ENCODE results near the gene WDR18.
"Not testable (repeated sequence)": the region's sequence is repeated elsewhere in the genome, so short reads cannot be mapped to it uniquely, and the experiment has no call there.

WDR18 gene

GRCh38 chr19:953445-954271 lies 30.5 kb upstream of the WDR18 start:
- peaks cover 7% of the 10 kb centered on the region for H3K4me1 ChIP-seq
- H3K36me3 ChIP-seq = no peaks in the 10 kb centered on the region
- no peaks in the 10 kb centered on the region for H3K27me3 ChIP-seq
- no peak for TF ChIP-seq CTCF (IDR thresholded peaks at IDR 0.05; ENCODE audit: low read depth, low read length)
- no peak overlapping the region for H3K4me3 ChIP-seq (ENCODE audit: low read depth, low read length)
- peak; percentile 8 for DNase-seq
- H3K9me3 ChIP-seq = no peaks in the 10 kb centered on the region

DNA sequence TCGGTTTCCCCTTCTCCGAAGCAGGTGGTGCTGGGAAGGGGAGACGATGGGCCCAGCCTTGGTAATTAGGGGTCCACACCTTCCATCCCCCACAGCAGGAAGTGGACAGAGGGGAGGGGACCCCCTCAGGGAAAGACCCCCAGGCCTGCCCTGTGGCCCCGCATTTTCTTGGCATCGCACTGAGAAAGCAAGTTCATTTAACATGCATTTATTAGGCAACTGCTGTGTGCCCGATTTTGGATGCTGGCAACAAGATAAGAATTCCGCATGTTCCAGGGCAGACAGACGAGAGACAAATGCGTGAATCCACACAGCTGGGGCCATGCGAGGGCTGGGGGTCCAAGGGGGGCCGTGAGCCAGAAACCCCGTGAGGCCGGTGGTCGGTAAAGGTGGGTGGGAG lies 29.9 kb upstream of the WDR18 start:
- H3K27me3 ChIP-seq = no peaks in the 10 kb centered on the region
- H3K36me3 ChIP-seq = no peaks in the 10 kb centered on the region
- TF ChIP-seq CTCF (IDR thresholded peaks at IDR 0.05; ENCODE audit: low read depth, low read length) = no peak
- DNase-seq = no peak
- H3K4me1 ChIP-seq = peaks cover 7% of the 10 kb centered on the region
- no peaks in the 10 kb centered on the region for H3K9me3 ChIP-seq
- no peak overlapping the region for H3K4me3 ChIP-seq (ENCODE audit: low read depth, low read length)

DNA sequence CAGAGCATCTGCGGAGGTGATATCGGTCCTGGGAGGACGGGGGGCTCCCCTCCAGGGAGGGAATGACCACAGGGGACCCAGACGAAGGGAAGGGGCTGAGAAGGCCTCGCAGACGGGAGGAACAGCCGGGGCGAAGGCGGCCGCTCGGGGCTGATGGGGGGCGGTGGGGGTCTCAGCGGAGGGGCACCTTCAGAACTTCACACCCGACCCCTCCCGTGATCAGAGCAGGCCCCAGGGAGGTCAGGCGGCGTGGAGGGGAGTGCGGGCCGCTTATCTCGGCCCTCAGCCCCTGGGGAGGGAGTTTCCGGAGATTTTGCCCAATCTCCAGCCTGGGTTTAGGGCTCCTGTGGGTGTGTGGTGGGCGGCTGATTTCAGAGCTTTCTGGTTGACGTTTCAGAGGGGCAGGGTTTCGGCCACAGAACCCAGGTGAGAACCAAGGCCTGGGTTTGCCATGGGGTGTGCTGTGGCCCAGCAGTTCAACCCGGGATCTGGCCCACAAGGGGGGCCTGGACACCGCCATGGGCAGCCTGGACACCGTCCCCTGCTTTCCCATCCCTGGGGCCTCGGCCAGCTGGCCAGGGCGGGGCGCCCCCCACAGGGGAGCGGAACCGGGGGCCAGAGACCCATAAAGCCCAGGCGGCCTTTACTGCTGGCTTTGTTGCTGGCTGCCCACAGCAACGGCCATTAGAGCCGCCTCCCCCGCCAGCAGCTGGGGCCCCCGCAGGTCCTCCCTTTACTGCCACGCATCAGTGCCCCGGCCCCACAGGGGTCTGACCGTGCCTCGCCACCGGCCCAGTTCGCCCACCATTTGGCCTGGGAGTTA lies 29.3 kb upstream of the WDR18 start:
- Histone ChIP-seq H3K4me3 (ENCODE audit: low read depth, low read length) (no peak overlapping the region), H3K27me3 (no peaks in the 10 kb centered on the region), H3K36me3 (no peaks in the 10 kb centered on the region), H3K4me1 (peaks cover 7% of the 10 kb centered on the region), H3K9me3 (no peaks in the 10 kb centered on the region)
- TF ChIP-seq CTCF (IDR thresholded peaks at IDR 0.05; ENCODE audit: low read depth, low read length) = no peak
- DNase-seq = peak; percentile 18

DNA sequence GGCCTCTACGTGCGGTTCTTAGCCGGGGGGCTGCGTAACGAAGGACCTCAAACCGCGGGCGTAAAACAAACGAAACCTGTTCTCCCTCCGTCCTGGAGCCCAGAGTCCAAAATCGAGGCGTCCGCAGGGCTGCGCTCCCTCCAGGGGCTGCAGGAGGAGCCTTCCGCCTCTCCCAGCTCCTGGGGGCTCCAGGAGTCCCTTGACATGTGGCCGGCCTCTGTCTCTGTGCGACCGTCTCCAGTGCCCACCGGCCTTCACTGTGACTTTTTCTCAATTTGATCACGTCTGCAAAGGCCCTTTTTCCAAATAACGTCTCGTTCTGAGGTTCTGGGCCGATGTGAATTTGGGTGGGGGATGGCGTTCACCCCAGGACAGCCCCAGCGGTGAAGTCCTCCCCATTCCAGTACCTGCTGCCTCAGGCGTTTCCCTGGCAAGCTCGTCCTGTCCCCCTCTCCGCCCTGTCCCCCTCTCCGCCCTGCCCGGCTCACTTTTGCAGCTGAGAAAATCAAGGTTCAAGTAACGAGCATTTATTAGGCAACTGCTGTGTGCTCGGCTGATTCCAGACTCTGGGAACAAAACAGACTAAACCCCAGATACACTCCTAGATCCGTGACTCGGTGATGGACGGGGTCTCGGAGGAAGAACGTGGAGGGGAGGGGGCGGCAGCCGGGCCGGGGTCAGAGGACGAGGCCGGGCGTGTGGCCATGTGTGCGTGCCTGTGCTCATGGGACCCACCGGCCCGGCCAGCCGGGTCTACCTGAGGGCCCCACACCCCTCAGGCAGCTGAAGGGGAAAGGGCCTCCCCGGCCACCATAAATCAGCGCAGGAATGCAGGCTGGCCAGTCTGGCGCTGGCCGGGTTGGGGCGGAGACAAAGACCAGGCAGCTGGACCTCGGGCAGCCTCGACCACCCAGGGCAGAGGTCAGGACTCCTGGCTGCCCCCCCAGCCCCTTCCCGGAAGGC lies 28.1 kb upstream of the WDR18 start:
- Histone ChIP-seq H3K9me3 (no peaks in the 10 kb centered on the region), H3K4me1 (peaks cover 7% of the 10 kb centered on the region), H3K4me3 (ENCODE audit: low read depth, low read length) (no peak overlapping the region), H3K27me3 (no peaks in the 10 kb centered on the region), H3K36me3 (no peaks in the 10 kb centered on the region)
- TF ChIP-seq CTCF (IDR thresholded peaks at IDR 0.05; ENCODE audit: low read depth, low read length) = no peak
- peak; percentile 8 for DNase-seq

DNA sequence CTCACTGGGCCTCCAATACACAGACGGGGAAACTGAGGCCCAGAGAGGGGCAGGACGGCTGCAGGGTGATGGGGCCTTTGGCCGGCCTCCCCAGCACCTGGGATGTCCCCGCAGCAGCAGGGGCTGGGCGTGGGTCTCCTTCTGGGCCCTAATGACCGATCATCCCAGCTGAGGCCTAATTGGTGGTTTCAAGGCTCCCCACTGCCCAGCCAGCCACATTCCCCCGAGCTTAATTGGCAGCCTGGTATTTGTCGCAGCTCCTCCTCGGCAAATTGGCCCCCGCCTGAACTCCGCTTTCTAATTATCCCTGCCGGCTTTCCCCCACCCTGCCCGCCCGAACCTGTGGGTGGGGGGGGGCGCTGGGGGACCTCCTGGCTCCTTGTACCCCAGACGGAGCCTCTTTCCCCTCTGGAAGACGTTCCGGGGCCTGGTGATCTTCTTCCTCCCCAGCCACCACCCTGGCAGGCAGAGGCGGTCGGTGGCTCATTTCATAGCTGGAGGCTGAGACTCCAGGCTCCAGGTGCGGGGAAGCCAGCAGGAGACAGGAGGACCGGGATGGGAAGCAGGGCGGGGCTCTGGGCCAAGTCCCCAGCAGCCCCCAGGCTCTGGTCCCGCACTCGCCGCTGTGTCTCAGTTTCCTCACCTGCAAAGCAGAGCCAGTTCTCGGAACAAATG lies 27.2 kb upstream of the WDR18 start:
- peak; percentile 37 for DNase-seq
- no peaks in the 10 kb centered on the region for H3K9me3 ChIP-seq
- no peak for TF ChIP-seq CTCF (IDR thresholded peaks at IDR 0.05; ENCODE audit: low read depth, low read length)
- no peaks in the 10 kb centered on the region for H3K27me3 ChIP-seq
- no peak overlapping the region for H3K4me3 ChIP-seq (ENCODE audit: low read depth, low read length)
- H3K4me1 ChIP-seq = peaks cover 7% of the 10 kb centered on the region
- no peaks in the 10 kb centered on the region for H3K36me3 ChIP-seq

GRCh38 chr19:957578-957977 lies 26.6 kb upstream of the WDR18 start:
- H3K27me3 ChIP-seq; H3K9me3 ChIP-seq; DNase-seq; H3K4me3 ChIP-seq (ENCODE audit: low read depth, low read length); H3K36me3 ChIP-seq; H3K4me1 ChIP-seq: not testable (repeated sequence)
